K562 (cell line): ENCODE results near the gene RNF207. TPM values are rescaled to one million over a fixed set of nuclear protein-coding genes. Genes with fewer than 3 reads are reported as not detected.

Experiments used
- BACH1 ChIP-seq: fragments of 200-800 bp; sonication (Bioruptor generic); IDR thresholded peaks from 2 replicates; pipeline ENCODE4 v1.6.1; 2016; ENCODE audit warnings: missing genetic modification characterization, missing compliant biosample characterization
- CHD2 ChIP-seq: IDR thresholded peaks from 2 replicates; pipeline ENCODE4 v1.6.1; 2011; ENCODE audit warnings: low read depth, low read length
- DACH1 ChIP-seq: fragments of 450-650 bp; IDR thresholded peaks from 2 replicates; pipeline ENCODE4 v1.6.1; 2018; ENCODE audit not compliant: partially characterized antibody
- ETS2 ChIP-seq: IDR thresholded peaks from 2 replicates; pipeline ENCODE4 v1.6.1; 2016; ENCODE audit warnings: borderline replicate concordance, missing genetic modification characterization, mild to moderate bottlenecking, moderate library complexity, missing compliant biosample characterization; ENCODE audit not compliant: poor library complexity, severe bottlenecking
- ETV5 ChIP-seq: sonication (generic); formaldehyde crosslinking; IDR thresholded peaks from 2 replicates; pipeline ENCODE4 v1.4.0; 2020; ENCODE audit warnings: low read depth, mild to moderate bottlenecking, missing genetic modification reagents
- PCBP2 ChIP-seq: fragments of 200-400 bp; formaldehyde crosslinking; IDR thresholded peaks from 2 replicates; pipeline ENCODE4 v1.6.1; 2018; ENCODE audit warnings: low read length, low read depth, mild to moderate bottlenecking, moderate library complexity; ENCODE audit not compliant: poor library complexity, severe bottlenecking
- RBM17 ChIP-seq: fragments of 200-400 bp; formaldehyde crosslinking; IDR thresholded peaks from 2 replicates; pipeline ENCODE4 v1.6.1; 2017; ENCODE audit warnings: low read depth, mild to moderate bottlenecking, low read length, borderline replicate concordance
- TAF7 ChIP-seq: fragments of 450-650 bp; IDR thresholded peaks from 2 replicates; pipeline ENCODE4 v1.6.1; 2016; ENCODE audit warnings: missing genetic modification characterization, missing compliant biosample characterization
- polyA plus RNA-seq, 8 experiments: library from polyadenylated mRNA; depleted of rRNA in 4 of 8; stranded (reverse) in 5 of 8; unstranded in 3 of 8; fragments of >200 nt; fragmentation: Nextera tagmentation in 2 of 8; fragmentation: Illumina TruSeq in 1 of 8; extraction: Ambion mirVana in 2 of 8; extraction: Trizol in 1 of 8; gene quantifications; 2 replicates each; pipeline versions ENCODE4 v1.2.1 to v1.2.3, GENCODE V29; 2011 to 2014; ENCODE audit warnings: inconsistent platforms in 1 of 8, missing spikeins in 1 of 8
- total RNA-seq, 7 experiments: library from RNA; depleted of rRNA in 6 of 7; stranded (reverse); fragments of >200 nt in 6 of 7; fragmentation: Illumina TruSeq in 2 of 7; extraction: Trizol in 2 of 7; gene quantifications; 2 replicates each; pipeline versions ENCODE4 v1.2.1 to v1.2.3, GENCODE V29; 2011 to 2021; ENCODE audit warnings: low replicate concordance in 1 of 7
- TF ChIP-seq, protein P1 (sequence below): fragments of 450-650 bp; IDR thresholded peaks from 2 replicates; pipeline ENCODE4 v1.6.1; 2018; ENCODE audit not compliant: partially characterized antibody
- TF ChIP-seq, protein P2 (sequence below): sonication (generic); formaldehyde crosslinking; IDR thresholded peaks from 2 replicates; pipeline ENCODE4 v1.8.0; 2023; ENCODE audit warnings: missing genetic modification reagents, mild to moderate bottlenecking, borderline replicate concordance

RNF207 gene
- total and polyA plus RNA-seq, 9 of the 15 experiments (the other 6 are each of a cell fraction or from before 2014, with no cell fraction given) = 2.7 to 30.6 (median 12.9) TPM

DNA sequence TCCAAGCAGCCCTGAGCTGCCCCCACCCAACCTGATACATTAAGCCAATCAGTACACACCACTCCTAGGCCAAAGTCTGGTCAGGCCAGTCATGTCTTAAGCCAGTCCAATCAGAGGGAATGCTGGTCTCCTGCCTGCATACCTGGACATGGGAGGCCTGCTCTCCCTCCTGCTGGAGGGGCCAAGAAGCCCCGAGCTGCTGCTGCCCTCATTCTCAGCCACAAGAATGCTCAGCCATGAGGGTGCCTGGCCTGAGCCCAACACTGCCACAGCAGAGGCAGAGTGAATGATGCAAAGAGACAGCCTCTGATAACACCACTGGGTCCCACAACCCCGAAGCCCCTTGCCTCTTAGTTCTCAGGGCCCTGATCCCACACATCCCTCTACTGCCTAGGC, 48.8 kb upstream of the RNF207 start (continued):
- TF ChIP-seq, protein P1, sequence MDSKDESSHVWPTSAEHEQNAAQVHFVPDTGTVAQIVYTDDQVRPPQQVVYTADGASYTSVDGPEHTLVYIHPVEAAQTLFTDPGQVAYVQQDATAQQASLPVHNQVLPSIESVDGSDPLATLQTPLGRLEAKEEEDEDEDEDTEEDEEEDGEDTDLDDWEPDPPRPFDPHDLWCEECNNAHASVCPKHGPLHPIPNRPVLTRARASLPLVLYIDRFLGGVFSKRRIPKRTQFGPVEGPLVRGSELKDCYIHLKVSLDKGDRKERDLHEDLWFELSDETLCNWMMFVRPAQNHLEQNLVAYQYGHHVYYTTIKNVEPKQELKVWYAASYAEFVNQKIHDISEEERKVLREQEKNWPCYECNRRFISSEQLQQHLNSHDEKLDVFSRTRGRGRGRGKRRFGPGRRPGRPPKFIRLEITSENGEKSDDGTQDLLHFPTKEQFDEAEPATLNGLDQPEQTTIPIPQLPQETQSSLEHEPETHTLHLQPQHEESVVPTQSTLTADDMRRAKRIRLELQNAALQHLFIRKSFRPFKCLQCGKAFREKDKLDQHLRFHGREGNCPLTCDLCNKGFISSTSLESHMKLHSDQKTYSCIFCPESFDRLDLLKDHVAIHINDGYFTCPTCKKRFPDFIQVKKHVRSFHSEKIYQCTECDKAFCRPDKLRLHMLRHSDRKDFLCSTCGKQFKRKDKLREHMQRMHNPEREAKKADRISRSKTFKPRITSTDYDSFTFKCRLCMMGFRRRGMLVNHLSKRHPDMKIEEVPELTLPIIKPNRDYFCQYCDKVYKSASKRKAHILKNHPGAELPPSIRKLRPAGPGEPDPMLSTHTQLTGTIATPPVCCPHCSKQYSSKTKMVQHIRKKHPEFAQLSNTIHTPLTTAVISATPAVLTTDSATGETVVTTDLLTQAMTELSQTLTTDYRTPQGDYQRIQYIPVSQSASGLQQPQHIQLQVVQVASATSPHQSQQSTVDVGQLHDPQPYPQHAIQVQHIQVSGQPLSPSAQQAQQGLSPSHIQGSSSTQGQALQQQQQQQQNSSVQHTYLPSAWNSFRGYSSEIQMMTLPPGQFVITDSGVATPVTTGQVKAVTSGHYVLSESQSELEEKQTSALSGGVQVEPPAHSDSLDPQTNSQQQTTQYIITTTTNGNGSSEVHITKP = no peak
- TF ChIP-seq TAF7 (tag) (no peak), PCBP2 (no peak), RBM17 (no peak), ETS2 (tag) (no peak), ETV5 (CRISPR knock-in tag) (no peak), CHD2 (no peak), DACH1 (no peak), BACH1 (tag) (no peak)
- TF ChIP-seq, protein P2, sequence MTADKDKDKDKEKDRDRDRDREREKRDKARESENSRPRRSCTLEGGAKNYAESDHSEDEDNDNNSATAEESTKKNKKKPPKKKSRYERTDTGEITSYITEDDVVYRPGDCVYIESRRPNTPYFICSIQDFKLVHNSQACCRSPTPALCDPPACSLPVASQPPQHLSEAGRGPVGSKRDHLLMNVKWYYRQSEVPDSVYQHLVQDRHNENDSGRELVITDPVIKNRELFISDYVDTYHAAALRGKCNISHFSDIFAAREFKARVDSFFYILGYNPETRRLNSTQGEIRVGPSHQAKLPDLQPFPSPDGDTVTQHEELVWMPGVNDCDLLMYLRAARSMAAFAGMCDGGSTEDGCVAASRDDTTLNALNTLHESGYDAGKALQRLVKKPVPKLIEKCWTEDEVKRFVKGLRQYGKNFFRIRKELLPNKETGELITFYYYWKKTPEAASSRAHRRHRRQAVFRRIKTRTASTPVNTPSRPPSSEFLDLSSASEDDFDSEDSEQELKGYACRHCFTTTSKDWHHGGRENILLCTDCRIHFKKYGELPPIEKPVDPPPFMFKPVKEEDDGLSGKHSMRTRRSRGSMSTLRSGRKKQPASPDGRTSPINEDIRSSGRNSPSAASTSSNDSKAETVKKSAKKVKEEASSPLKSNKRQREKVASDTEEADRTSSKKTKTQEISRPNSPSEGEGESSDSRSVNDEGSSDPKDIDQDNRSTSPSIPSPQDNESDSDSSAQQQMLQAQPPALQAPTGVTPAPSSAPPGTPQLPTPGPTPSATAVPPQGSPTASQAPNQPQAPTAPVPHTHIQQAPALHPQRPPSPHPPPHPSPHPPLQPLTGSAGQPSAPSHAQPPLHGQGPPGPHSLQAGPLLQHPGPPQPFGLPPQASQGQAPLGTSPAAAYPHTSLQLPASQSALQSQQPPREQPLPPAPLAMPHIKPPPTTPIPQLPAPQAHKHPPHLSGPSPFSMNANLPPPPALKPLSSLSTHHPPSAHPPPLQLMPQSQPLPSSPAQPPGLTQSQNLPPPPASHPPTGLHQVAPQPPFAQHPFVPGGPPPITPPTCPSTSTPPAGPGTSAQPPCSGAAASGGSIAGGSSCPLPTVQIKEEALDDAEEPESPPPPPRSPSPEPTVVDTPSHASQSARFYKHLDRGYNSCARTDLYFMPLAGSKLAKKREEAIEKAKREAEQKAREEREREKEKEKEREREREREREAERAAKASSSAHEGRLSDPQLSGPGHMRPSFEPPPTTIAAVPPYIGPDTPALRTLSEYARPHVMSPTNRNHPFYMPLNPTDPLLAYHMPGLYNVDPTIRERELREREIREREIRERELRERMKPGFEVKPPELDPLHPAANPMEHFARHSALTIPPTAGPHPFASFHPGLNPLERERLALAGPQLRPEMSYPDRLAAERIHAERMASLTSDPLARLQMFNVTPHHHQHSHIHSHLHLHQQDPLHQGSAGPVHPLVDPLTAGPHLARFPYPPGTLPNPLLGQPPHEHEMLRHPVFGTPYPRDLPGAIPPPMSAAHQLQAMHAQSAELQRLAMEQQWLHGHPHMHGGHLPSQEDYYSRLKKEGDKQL (CRISPR knock-in tag) = no peak
